Trophoblast cell (in vitro differentiated cells and primary cell): Measurements from ENCODE around the gene HTR7.

ENCODE experiments used
- DNase-seq, 2 donors: peaks; one replicate each; pipeline ENCODE4 v3.0.0-alpha.2; 2016
- H2AFZ ChIP-seq: 2 replicates; pipeline ENCODE4 v1.6.1; 2013; ENCODE audit warnings: low read length, moderate library complexity, mild to moderate bottlenecking; ENCODE audit not compliant: insufficient read depth, poor library complexity
- H2AK5ac ChIP-seq: 2 replicates; pipeline ENCODE4 v1.6.1; 2013; ENCODE audit warnings: mild to moderate bottlenecking, low read length
- H2BK120ac ChIP-seq: 2 replicates; pipeline ENCODE4 v1.6.1; 2013; ENCODE audit warnings: low read length, mild to moderate bottlenecking, moderate library complexity; ENCODE audit not compliant: insufficient read depth, poor library complexity
- H2BK12ac ChIP-seq: 2 replicates; pipeline ENCODE4 v1.6.1; 2013; ENCODE audit warnings: mild to moderate bottlenecking, low read length, moderate library complexity
- H2BK5ac ChIP-seq: 2 replicates; pipeline ENCODE4 v1.6.1; 2013; ENCODE audit warnings: low read length, low read depth, moderate library complexity, mild to moderate bottlenecking; ENCODE audit not compliant: poor library complexity
- H3K14ac ChIP-seq: 2 replicates; pipeline ENCODE4 v1.6.1; 2013; ENCODE audit warnings: mild to moderate bottlenecking, low read length
- H3K18ac ChIP-seq: 2 replicates; pipeline ENCODE4 v1.6.1; 2013; ENCODE audit warnings: mild to moderate bottlenecking, low read length
- H3K23ac ChIP-seq: 2 replicates; pipeline ENCODE4 v1.6.1; 2013; ENCODE audit warnings: low read length
- H3K27ac ChIP-seq: 2 replicates; pipeline ENCODE4 v1.5.1; 2013; ENCODE audit warnings: low read depth, mild to moderate bottlenecking, inconsistent platforms, low read length, moderate library complexity
- H3K27me3 ChIP-seq: 2 replicates; pipeline ENCODE4 v1.6.1; 2013; ENCODE audit warnings: inconsistent platforms, mild to moderate bottlenecking, low read length, moderate library complexity; ENCODE audit not compliant: insufficient read depth
- H3K36me3 ChIP-seq, 2 experiments: 1 replicate in 1 of 2; 2 replicates in 1 of 2; pipeline ENCODE4 v1.6.1; 2013; ENCODE audit warnings: low read length in 2 of 2, mild to moderate bottlenecking in 2 of 2, moderate library complexity in 1 of 2; ENCODE audit not compliant: insufficient read depth in 2 of 2, control insufficient read depth in 1 of 2
- H3K4ac ChIP-seq: 2 replicates; pipeline ENCODE4 v1.6.1; 2013; ENCODE audit warnings: low read depth, mild to moderate bottlenecking, low read length, moderate library complexity
- H3K4me1 ChIP-seq, 2 experiments: 1 replicate in 1 of 2; 2 replicates in 1 of 2; pipeline ENCODE4 v1.6.1; 2013; ENCODE audit warnings: low read length in 2 of 2, mild to moderate bottlenecking in 2 of 2, moderate library complexity in 1 of 2; ENCODE audit not compliant: insufficient read depth in 2 of 2, control insufficient read depth in 1 of 2
- H3K4me2 ChIP-seq: 2 replicates; pipeline ENCODE4 v1.6.1; 2013; ENCODE audit warnings: inconsistent platforms, mild to moderate bottlenecking, low read length, moderate library complexity
- H3K4me3 ChIP-seq: 2 replicates; pipeline ENCODE4 v1.5.1; 2013; ENCODE audit warnings: mild to moderate bottlenecking, low read depth, low read length, inconsistent platforms
- H3K79me1 ChIP-seq: one replicate; pipeline ENCODE4 v1.6.1; 2013; ENCODE audit warnings: low read length
- H3K79me2 ChIP-seq: 2 replicates; pipeline ENCODE4 v1.6.1; 2013; ENCODE audit warnings: low read length, mild to moderate bottlenecking; ENCODE audit not compliant: control insufficient read depth, insufficient read depth, poor library complexity
- H3K9ac ChIP-seq: 2 replicates; pipeline ENCODE4 v1.6.1; 2013; ENCODE audit warnings: mild to moderate bottlenecking, low read length
- H3K9me3 ChIP-seq: 2 replicates; pipeline ENCODE4 v1.6.1; 2013; ENCODE audit warnings: low read depth, mild to moderate bottlenecking, control low read depth, inconsistent platforms, low read length; ENCODE audit not compliant: insufficient read depth
- H4K12ac ChIP-seq: 2 replicates; pipeline ENCODE4 v1.6.1; 2013; ENCODE audit warnings: low read depth, mild to moderate bottlenecking, low read length, moderate library complexity
- H4K8ac ChIP-seq: 2 replicates; pipeline ENCODE4 v1.6.1; 2013; ENCODE audit warnings: low read depth, mild to moderate bottlenecking, low read length, moderate library complexity
- H4K91ac ChIP-seq: one replicate; pipeline ENCODE4 v1.6.1; 2013; ENCODE audit warnings: low read depth, mild to moderate bottlenecking, low read length, moderate library complexity
- WGBS: extraction: QIAGEN DNeasy Blood & Tissue Kit; methylation state at CpG from one replicate; pipeline ENCODE4 v1.1.7; 2013; ENCODE audit warnings: missing lambda C conversion rate; ENCODE audit not compliant: insufficient read length, insufficient coverage; ENCODE audit errors: extremely low coverage; 5-methylcytosine and 5-hydroxymethylcytosine counted together

Gene HTR7

GRCh38 chr10:90746829-90747228 lies 111.0 kb downstream of the HTR7 start:
- Histone ChIP-seq H3K9me3 (no peaks in the 10 kb centered on the region), H3K4me2 (no peak overlapping the region), H4K91ac (no peak overlapping the region), H3K4me1 (peaks cover 5 to 12% of the 10 kb centered on the region in 2 experiments), H2BK5ac (no peak overlapping the region), H3K27me3 (no peaks in the 10 kb centered on the region), H3K79me2 (peaks cover 3% of the 10 kb centered on the region), H3K27ac (no peak overlapping the region), H3K9ac (no peak overlapping the region), H4K8ac (no peak overlapping the region), H3K23ac (no peak overlapping the region), H3K79me1 (peaks cover 11% of the 10 kb centered on the region), H3K36me3 (no peaks in the 10 kb centered on the region), H3K18ac (no peak overlapping the region), H2BK120ac (no peak overlapping the region), H2BK12ac (no peak overlapping the region), H4K12ac (no peak overlapping the region), H2AK5ac (no peak overlapping the region), H3K4me3 (no peak overlapping the region), H3K14ac (no peak overlapping the region), H2AFZ (no peak overlapping the region), H3K4ac (no peak overlapping the region)
- no CpG with 5 or more reads among the region's 3 CpGs for WGBS
- peak in 1 of 2 donors; percentile 41 for DNase-seq

GRCh38 chr10:90745565-90745964 lies 112.3 kb downstream of the HTR7 start:
- Histone ChIP-seq H3K4me3 (no peak overlapping the region), H3K9ac (no peak overlapping the region), H3K23ac (no peak overlapping the region)

GRCh38 chr10:90743291-90743690 lies 114.5 kb downstream of the HTR7 start:
- H3K4ac ChIP-seq: peak overlapping the region; percentile 44
- H3K36me3 ChIP-seq: no peaks in the 10 kb centered on the region
- no CpG with 5 or more reads among the region's 3 CpGs for WGBS
- peaks cover 3% of the 10 kb centered on the region for H3K79me2 ChIP-seq
- peak overlapping the region; percentile 28 for H2AFZ ChIP-seq
- peak overlapping the region; percentile 93 for H2BK5ac ChIP-seq
- peak overlapping the region; percentile 94 for H3K27ac ChIP-seq
- no peak overlapping the region for H3K4me2 ChIP-seq
- peak overlapping the region; percentile 47 for H3K18ac ChIP-seq
- H3K23ac ChIP-seq: no peak overlapping the region
- peak overlapping the region; percentile 97 for H4K91ac ChIP-seq
- no peak for DNase-seq
- H2BK12ac ChIP-seq: peak overlapping the region; percentile 77
- H3K4me3 ChIP-seq: no peak overlapping the region
- peaks cover 9 to 16% of the 10 kb centered on the region in 2 experiments for H3K4me1 ChIP-seq
- peaks cover 18% of the 10 kb centered on the region for H3K79me1 ChIP-seq
- H2BK120ac ChIP-seq: peak overlapping the region; percentile 89
- H3K27me3 ChIP-seq: no peaks in the 10 kb centered on the region
- no peak overlapping the region for H4K12ac ChIP-seq
- peak overlapping the region; percentile 68 for H4K8ac ChIP-seq
- H3K9me3 ChIP-seq: no peaks in the 10 kb centered on the region
- H3K9ac ChIP-seq: no peak overlapping the region
- H2AK5ac ChIP-seq: peak overlapping the region; percentile 59
- peak overlapping the region; percentile 73 for H3K14ac ChIP-seq

More at GRCh38 chr10:90745565-90745964, 112.3 kb downstream of the HTR7 start:
- no CpG with 5 or more reads among the region's 2 CpGs for WGBS
- no peak overlapping the region for H2AFZ ChIP-seq
- H3K79me1 ChIP-seq: peaks cover 15% of the 10 kb centered on the region
- no peak overlapping the region for H3K4ac ChIP-seq
- no peaks in the 10 kb centered on the region for H3K27me3 ChIP-seq
- no peak overlapping the region for H4K8ac ChIP-seq
- H3K4me1 ChIP-seq: peaks cover 9 to 16% of the 10 kb centered on the region in 2 experiments
- no peak for DNase-seq
- no peak overlapping the region for H2AK5ac ChIP-seq
- H2BK120ac ChIP-seq: no peak overlapping the region
- H2BK5ac ChIP-seq: no peak overlapping the region
- no peaks in the 10 kb centered on the region for H3K36me3 ChIP-seq
- no peak overlapping the region for H3K18ac ChIP-seq
- H4K12ac ChIP-seq: no peak overlapping the region
- H3K4me2 ChIP-seq: no peak overlapping the region
- H2BK12ac ChIP-seq: no peak overlapping the region
- H3K27ac ChIP-seq: no peak overlapping the region
- no peaks in the 10 kb centered on the region for H3K9me3 ChIP-seq
- peaks cover 3% of the 10 kb centered on the region for H3K79me2 ChIP-seq
- no peak overlapping the region for H3K14ac ChIP-seq
- H4K91ac ChIP-seq: no peak overlapping the region

GRCh38 chr10:90741926-90742565 lies 115.8 kb downstream of the HTR7 start:
- no peak overlapping the region for H3K23ac ChIP-seq
- no peak overlapping the region for H2AK5ac ChIP-seq
- H4K91ac ChIP-seq: no peak overlapping the region
- peak overlapping the region; percentile 65 for H2BK5ac ChIP-seq
- no peak overlapping the region for H2BK12ac ChIP-seq
- H3K4ac ChIP-seq: no peak overlapping the region
- no peak overlapping the region for H3K18ac ChIP-seq
- no peak overlapping the region for H4K12ac ChIP-seq
- H3K9me3 ChIP-seq: no peaks in the 10 kb centered on the region
- peaks cover 3% of the 10 kb centered on the region for H3K79me2 ChIP-seq
- no peak overlapping the region for H2AFZ ChIP-seq
- H3K4me3 ChIP-seq: no peak overlapping the region
- no peaks in the 10 kb centered on the region for H3K27me3 ChIP-seq
- peak overlapping the region; percentile 95 for H3K27ac ChIP-seq
- peaks cover 9 to 17% of the 10 kb centered on the region in 2 experiments for H3K4me1 ChIP-seq
- H3K9ac ChIP-seq: no peak overlapping the region
- WGBS: no CpG with 5 or more reads among the region's 3 CpGs
- no peak overlapping the region for H3K4me2 ChIP-seq
- H3K14ac ChIP-seq: no peak overlapping the region
- H2BK120ac ChIP-seq: peak overlapping the region; percentile 76
- H3K36me3 ChIP-seq: no peaks in the 10 kb centered on the region
- no peak overlapping the region for H4K8ac ChIP-seq
- peaks cover 19% of the 10 kb centered on the region for H3K79me1 ChIP-seq
- DNase-seq: peak; percentile 4 to 47
